ENCODE measurements around the gene CLCN3.

The CLCN3 gene

GRCh38 chr4:169625886-169626285 lies 5.5 kb downstream of the CLCN3 start:
- no peak overlapping the region for H3K4me3 ChIP-seq (replicated peaks; ENCODE audit: low read depth, low read length)
- TF ChIP-seq CTCF (IDR thresholded peaks at IDR 0.05; ENCODE audit: low read length, missing control alignments): no peak
- no peak for DNase-seq (ENCODE audit: low read depth)

GRCh38 chr4:169626331-169627282 lies 6.2 kb downstream of the CLCN3 start:
- H3K4me3 ChIP-seq (replicated peaks; ENCODE audit: low read depth, low read length): no peak overlapping the region
- no peak for DNase-seq (ENCODE audit: low read depth)
- TF ChIP-seq CTCF (IDR thresholded peaks at IDR 0.05; ENCODE audit: low read length, missing control alignments): no peak

- no peak for TF ChIP-seq CTCF (IDR thresholded peaks at IDR 0.05; ENCODE audit: low read length, missing control alignments)
- no peak overlapping the region for H3K4me3 ChIP-seq (replicated peaks; ENCODE audit: low read depth, low read length)
Measured at GRCh38 chr4:169627307-169627706, 6.9 kb downstream of the CLCN3 start.

GRCh38 chr4:169628579-169628978 lies 8.2 kb downstream of the CLCN3 start:
- DNase-seq (ENCODE audit: low read depth): no peak
- TF ChIP-seq CTCF (IDR thresholded peaks at IDR 0.05; ENCODE audit: low read length, missing control alignments): no peak
- no peak overlapping the region for H3K4me3 ChIP-seq (replicated peaks; ENCODE audit: low read depth, low read length)

More at GRCh38 chr4:169627307-169627706, 6.9 kb downstream of the CLCN3 start:
- no peak for DNase-seq (ENCODE audit: low read depth)

- no peak for DNase-seq (ENCODE audit: low read depth)
- no peak overlapping the region for H3K4me3 ChIP-seq (replicated peaks; ENCODE audit: low read depth, low read length)
- TF ChIP-seq CTCF (IDR thresholded peaks at IDR 0.05; ENCODE audit: low read length, missing control alignments): no peak
Measured at GRCh38 chr4:169630069-169630468, 9.7 kb downstream of the CLCN3 start.

- H3K4me3 ChIP-seq (replicated peaks; ENCODE audit: low read depth, low read length): no peak overlapping the region
- no peak for TF ChIP-seq CTCF (IDR thresholded peaks at IDR 0.05; ENCODE audit: low read length, missing control alignments)
Measured at GRCh38 chr4:169632896-169633295, 12.5 kb downstream of the CLCN3 start.

More at GRCh38 chr4:169632896-169633295, 12.5 kb downstream of the CLCN3 start:
- no peak for DNase-seq (ENCODE audit: low read depth)
